MCF 10A (cell line): ENCODE data around the gene SNRNP48. TPM values are rescaled to one million over a fixed set of nuclear protein-coding genes. Genes with fewer than 3 reads are reported as not detected.

ENCODE experiments used
- BruUV-seq: library from RNA; stranded (reverse); fragments of 400-500 nt; replicated peaks from 2 replicates; lab custom pipeline; 2021; lab: Mats Ljungman, UMichigan
- CTCF ChIA-PET: fragments of 300-600 bp; sonication (Branson Sonifier 250); formaldehyde crosslinking; extraction: SDS; loops from one replicate; lab custom pipeline; 2021; ENCODE audit warnings: antibody characterized with exemption, inconsistent platforms; lab: Yijun Ruan, JAX
- POLR2A ChIA-PET: fragments of 300-600, 350-650 bp; sonication (Branson Sonifier 250); formaldehyde crosslinking; extraction: SDS; loops from one replicate; lab custom pipeline; 2020; ENCODE audit warnings: antibody characterized with exemption, inconsistent platforms; lab: Yijun Ruan, JAX
- DNase-seq: peaks from one replicate; pipeline ENCODE4 v3.0.0-alpha.2; 2018; ENCODE audit not compliant: unreplicated experiment
- H3K27ac Mint-ChIP-seq: one replicate; pipeline ENCODE4 v1.8.0; 2022; ENCODE audit warnings: mild to moderate bottlenecking, low read depth, mixed read lengths; ENCODE audit not compliant: unreplicated experiment
- H3K27me3 Mint-ChIP-seq: one replicate; pipeline ENCODE4 v1.8.0; 2022; ENCODE audit warnings: mixed read lengths; ENCODE audit not compliant: insufficient read depth, unreplicated experiment
- H3K36me3 Mint-ChIP-seq: one replicate; pipeline ENCODE4 v1.8.0; 2022; ENCODE audit warnings: mild to moderate bottlenecking, moderate library complexity, mixed read lengths; ENCODE audit not compliant: insufficient read depth, unreplicated experiment
- H3K4me1 Mint-ChIP-seq: one replicate; pipeline ENCODE4 v1.8.0; 2022; ENCODE audit warnings: mixed read lengths; ENCODE audit not compliant: insufficient read depth, unreplicated experiment
- H3K4me3 Mint-ChIP-seq: one replicate; pipeline ENCODE4 v1.8.0; 2022; ENCODE audit warnings: mild to moderate bottlenecking, moderate library complexity, mixed read lengths; ENCODE audit not compliant: unreplicated experiment
- H3K9me3 Mint-ChIP-seq: one replicate; pipeline ENCODE4 v1.8.0; 2022; ENCODE audit warnings: mixed read lengths; ENCODE audit not compliant: unreplicated experiment
- intact Hi-C: fragments of 100-400 bp; cut with micrococcal nuclease; formaldehyde crosslinking; loops from 2 replicates; pipeline ENCODE4 v1.14.1; 2022
- total RNA-seq: library from RNA; stranded (reverse); gene quantifications from 2 replicates; pipeline ENCODE4 v1.2.3, GENCODE V29; 2022
- TF ChIP-seq, protein P1 (sequence below): fragments of 200-600 bp; IDR thresholded peaks from one replicate; pipeline ENCODE4 v1.8.0; 2022; ENCODE audit warnings: antibody characterized with exemption, mild to moderate bottlenecking; ENCODE audit not compliant: unreplicated experiment

Gene SNRNP48
- total RNA-seq, 1 experiment from 2014 or later: 10.2 TPM

DNA sequence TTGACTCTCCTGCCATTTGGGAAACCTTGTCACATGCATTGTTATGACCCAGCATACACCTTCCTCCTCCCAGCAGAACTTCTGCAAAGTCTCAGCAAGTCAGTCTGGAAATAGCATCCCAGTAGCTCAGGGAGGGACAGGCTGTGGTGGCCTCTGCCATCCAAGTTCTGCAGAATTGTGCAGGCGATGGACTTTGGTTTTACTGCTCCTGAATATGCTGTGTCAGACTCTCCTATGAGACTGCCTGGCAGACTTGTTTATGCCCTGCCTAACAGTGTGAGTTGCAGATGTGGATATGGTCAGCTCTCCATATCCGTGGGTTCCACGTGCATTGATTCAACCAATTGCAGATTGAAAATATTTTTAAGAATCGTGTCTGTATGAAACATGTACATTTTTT is 52.8 kb downstream of the SNRNP48 start:
- TF ChIP-seq, protein P1, sequence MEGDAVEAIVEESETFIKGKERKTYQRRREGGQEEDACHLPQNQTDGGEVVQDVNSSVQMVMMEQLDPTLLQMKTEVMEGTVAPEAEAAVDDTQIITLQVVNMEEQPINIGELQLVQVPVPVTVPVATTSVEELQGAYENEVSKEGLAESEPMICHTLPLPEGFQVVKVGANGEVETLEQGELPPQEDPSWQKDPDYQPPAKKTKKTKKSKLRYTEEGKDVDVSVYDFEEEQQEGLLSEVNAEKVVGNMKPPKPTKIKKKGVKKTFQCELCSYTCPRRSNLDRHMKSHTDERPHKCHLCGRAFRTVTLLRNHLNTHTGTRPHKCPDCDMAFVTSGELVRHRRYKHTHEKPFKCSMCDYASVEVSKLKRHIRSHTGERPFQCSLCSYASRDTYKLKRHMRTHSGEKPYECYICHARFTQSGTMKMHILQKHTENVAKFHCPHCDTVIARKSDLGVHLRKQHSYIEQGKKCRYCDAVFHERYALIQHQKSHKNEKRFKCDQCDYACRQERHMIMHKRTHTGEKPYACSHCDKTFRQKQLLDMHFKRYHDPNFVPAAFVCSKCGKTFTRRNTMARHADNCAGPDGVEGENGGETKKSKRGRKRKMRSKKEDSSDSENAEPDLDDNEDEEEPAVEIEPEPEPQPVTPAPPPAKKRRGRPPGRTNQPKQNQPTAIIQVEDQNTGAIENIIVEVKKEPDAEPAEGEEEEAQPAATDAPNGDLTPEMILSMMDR: no peak
- Mint-ChIP-seq H3K4me1 (peaks cover 19% of the 10 kb centered on the region), H3K27ac (no peak overlapping the region), H3K36me3 (peaks cover 4% of the 10 kb centered on the region), H3K27me3 (no peaks in the 10 kb centered on the region), H3K4me3 (no peak overlapping the region), H3K9me3 (no peaks in the 10 kb centered on the region)
- intact Hi-C loops: loop anchor here (10.0 kb wide), 1 partner anchor 52 kb away; no protein-coding TSS in a partner anchor
- no TSS peak for BruUV-seq
- ChIA-PET CTCF (interaction anchor here (1.0 kb wide), 1 partner anchor 222 kb away, joined by 3 read pairs; no protein-coding TSS in a partner anchor), POLR2A (no interaction called here)
- no peak for DNase-seq

DNA sequence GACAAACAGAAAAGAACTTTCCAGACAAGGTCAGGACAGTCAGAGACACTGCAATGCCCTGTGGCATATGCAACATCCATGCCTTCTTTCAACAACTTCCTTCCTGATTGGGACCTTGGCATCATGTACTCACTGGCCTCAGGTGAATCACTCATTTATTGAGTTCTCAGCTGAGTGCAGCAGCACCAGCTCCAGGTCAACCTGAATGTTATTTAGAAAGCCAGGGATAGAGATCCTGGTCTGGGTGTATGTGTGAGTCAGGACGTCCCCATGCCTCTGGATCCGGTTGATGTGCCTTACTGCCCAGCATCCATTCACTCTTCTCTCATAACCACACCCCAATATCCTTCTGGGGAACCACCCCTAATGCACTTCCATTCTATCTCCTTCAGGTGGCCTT is 54.4 kb downstream of the SNRNP48 start:
- POLR2A ChIA-PET: interaction anchor here (0.6 to 2.3 kb wide), 6 partner anchors 14 to 261 kb away, joined by 3 to 8 read pairs (median 3); no protein-coding TSS in a partner anchor
- CTCF ChIA-PET: interaction anchor here (0.6 to 1.7 kb wide), 6 partner anchors 29 to 1444 kb away, joined by 3 to 4 read pairs (median 3); no protein-coding TSS in a partner anchor
- peaks cover 4% of the 10 kb centered on the region for H3K36me3 Mint-ChIP-seq
- peaks cover 19% of the 10 kb centered on the region for H3K4me1 Mint-ChIP-seq
- DNase-seq: peak; percentile 59
- no TSS peak for BruUV-seq
- no peaks in the 10 kb centered on the region for H3K27me3 Mint-ChIP-seq
- intact Hi-C loops: loop anchor here (10.0 kb wide), 1 partner anchor 50 kb away; no protein-coding TSS in a partner anchor
- H3K4me3 Mint-ChIP-seq: no peak overlapping the region
- no peak overlapping the region for H3K27ac Mint-ChIP-seq
- TF ChIP-seq, protein P1: no peak
- no peaks in the 10 kb centered on the region for H3K9me3 Mint-ChIP-seq

DNA sequence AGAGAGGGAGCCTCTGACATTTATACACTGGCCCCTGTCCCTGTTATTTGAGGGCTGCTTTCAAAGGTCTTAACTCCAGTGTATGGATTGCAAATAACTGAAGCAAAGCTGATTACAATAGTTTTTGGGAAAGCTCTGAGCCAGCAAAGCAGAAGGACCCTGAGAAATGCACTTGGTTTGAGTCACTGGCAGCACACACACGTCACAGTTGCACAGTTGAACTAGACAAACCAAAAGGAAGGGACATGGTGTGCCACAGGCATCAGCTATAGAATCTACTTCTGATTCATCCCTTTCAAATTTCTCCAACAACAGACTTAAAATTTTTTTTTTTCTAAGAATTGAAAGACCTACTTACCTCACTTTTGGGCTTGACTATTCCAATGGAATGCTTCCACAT is 56.4 kb downstream of the SNRNP48 start:
- no peaks in the 10 kb centered on the region for H3K9me3 Mint-ChIP-seq
- H3K27ac Mint-ChIP-seq: peak overlapping the region; percentile 10
- no peak overlapping the region for H3K4me3 Mint-ChIP-seq
- no peaks in the 10 kb centered on the region for H3K27me3 Mint-ChIP-seq
- no peaks in the 10 kb centered on the region for H3K36me3 Mint-ChIP-seq
- intact Hi-C loops: loop anchor here (10.0 kb wide), 1 partner anchor 48 kb away; no protein-coding TSS in a partner anchor
- H3K4me1 Mint-ChIP-seq: peaks cover 14% of the 10 kb centered on the region
- ChIA-PET CTCF (interaction anchor here (0.7 to 1.2 kb wide), 3 partner anchors 16 to 23 kb away, joined by 4 to 5 read pairs (median 5); no protein-coding TSS in a partner anchor), POLR2A (interaction anchor here (2.3 kb wide), 1 partner anchor 25 kb away, joined by 8 read pairs; no protein-coding TSS in a partner anchor)
- TF ChIP-seq, protein P1: no peak
- peak; percentile 21 for DNase-seq
- BruUV-seq: no TSS peak

DNA sequence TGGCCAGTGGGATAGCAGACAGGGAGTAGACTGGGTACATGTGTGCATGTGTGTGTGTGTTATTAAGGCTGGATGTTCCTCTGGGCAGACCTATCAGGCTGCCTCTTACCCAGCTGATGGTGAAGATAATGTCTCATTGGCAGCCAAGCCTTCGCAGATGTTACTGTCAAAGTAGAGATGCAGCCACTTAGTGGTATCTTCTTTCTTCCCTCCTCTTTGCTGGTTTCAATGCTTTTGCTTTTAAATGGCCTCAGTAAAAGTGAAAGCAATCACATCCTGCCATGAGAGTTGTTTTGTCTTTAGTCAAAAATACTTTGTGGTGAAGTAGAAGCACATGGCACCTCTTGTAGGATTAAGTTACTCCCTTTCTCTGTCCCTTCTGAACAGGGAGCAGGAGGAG is 57.5 kb downstream of the SNRNP48 start:
- BruUV-seq: no TSS peak
- TF ChIP-seq, protein P1: no peak
- Mint-ChIP-seq H3K36me3 (no peaks in the 10 kb centered on the region), H3K27ac (no peak overlapping the region), H3K9me3 (no peaks in the 10 kb centered on the region), H3K27me3 (no peaks in the 10 kb centered on the region), H3K4me1 (peaks cover 14% of the 10 kb centered on the region), H3K4me3 (no peak overlapping the region)
- CTCF ChIA-PET: no interaction called here
- no peak for DNase-seq
- intact Hi-C loops: loop anchor here (10.0 kb wide), 1 partner anchor 47 kb away; no protein-coding TSS in a partner anchor
- POLR2A ChIA-PET: no interaction called here
